Measurements from ENCODE around the gene CHRND. TPM values are rescaled to one million over a fixed set of nuclear protein-coding genes. Genes with fewer than 3 reads are reported as not detected.

CHRND gene
- total RNA-seq, 1 donor from 2014 or later: not detected

DNA sequence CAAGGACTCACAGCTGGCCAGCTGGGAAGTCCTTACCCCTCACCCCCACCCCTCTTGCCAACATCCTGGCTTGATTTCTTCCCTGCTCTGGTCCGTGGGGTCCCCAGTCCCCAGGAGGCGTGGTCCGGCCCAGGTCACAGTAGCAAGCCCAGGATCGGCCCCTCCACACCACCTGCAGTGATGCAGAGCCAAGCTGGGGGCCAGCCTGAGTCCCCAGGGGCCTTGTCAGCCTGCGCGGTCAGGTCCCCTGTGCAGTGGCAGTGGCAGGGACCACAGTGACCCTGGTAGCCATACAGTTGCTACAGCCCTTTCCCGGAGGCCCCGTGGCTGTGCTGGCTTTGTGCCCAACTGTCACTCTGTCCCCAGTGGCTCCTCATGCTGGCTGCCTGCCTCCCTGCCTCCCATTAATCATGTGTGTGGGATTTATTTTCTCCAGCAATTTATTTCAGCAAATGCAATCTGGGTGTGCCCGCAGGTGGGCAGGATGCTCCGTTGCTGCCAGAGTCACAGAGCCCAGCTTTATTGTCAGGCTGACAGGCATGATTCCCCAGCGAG lies 14.5 kb upstream of the CHRND start:
- Histone ChIP-seq H3K36me3 (ENCODE audit: insufficient read depth, low read length) (no peaks in the 10 kb centered on the region), H3K4me3 (ENCODE audit: insufficient read depth, low read depth, low read length) (no peak overlapping the region), H3K27me3 (ENCODE audit: insufficient read depth, low read length) (peaks cover 38% of the 10 kb centered on the region), H4K20me1 (ENCODE audit: insufficient read depth, low read length) (no peaks in the 10 kb centered on the region), H3K79me2 (ENCODE audit: insufficient read depth, low read length) (no peaks in the 10 kb centered on the region), H3K4me2 (ENCODE audit: low read length) (no peak overlapping the region), H2AFZ (ENCODE audit: low read depth, low read length) (no peak overlapping the region), H3K9me3 (ENCODE audit: insufficient read depth, low read depth, low read length) (no peaks in the 10 kb centered on the region), H3K9ac (ENCODE audit: low read length) (no peak overlapping the region), H3K4me1 (ENCODE audit: insufficient read depth, low read length) (no peaks in the 10 kb centered on the region), H3K27ac (ENCODE audit: low read depth, low read length) (no peak overlapping the region)
- no peak for FAIRE-seq
- no peaks in the 10 kb centered on the region for H3K36me3 Mint-ChIP-seq (ENCODE audit: low read depth, unreplicated experiment)
- H3K27me3 Mint-ChIP-seq (ENCODE audit: low read depth, unreplicated experiment): peaks cover 64% of the 10 kb centered on the region
- DNase-seq (ENCODE audit: low read depth): no peak
- H3K9me3 Mint-ChIP-seq (ENCODE audit: unreplicated experiment): no peaks in the 10 kb centered on the region
- TF ChIP-seq, protein P1, sequence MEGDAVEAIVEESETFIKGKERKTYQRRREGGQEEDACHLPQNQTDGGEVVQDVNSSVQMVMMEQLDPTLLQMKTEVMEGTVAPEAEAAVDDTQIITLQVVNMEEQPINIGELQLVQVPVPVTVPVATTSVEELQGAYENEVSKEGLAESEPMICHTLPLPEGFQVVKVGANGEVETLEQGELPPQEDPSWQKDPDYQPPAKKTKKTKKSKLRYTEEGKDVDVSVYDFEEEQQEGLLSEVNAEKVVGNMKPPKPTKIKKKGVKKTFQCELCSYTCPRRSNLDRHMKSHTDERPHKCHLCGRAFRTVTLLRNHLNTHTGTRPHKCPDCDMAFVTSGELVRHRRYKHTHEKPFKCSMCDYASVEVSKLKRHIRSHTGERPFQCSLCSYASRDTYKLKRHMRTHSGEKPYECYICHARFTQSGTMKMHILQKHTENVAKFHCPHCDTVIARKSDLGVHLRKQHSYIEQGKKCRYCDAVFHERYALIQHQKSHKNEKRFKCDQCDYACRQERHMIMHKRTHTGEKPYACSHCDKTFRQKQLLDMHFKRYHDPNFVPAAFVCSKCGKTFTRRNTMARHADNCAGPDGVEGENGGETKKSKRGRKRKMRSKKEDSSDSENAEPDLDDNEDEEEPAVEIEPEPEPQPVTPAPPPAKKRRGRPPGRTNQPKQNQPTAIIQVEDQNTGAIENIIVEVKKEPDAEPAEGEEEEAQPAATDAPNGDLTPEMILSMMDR (IDR thresholded peaks at IDR 0.05; ENCODE audit: insufficient read depth, low read depth, low read length): no peak
- TF ChIP-seq EZH2 (IDR thresholded peaks at IDR 0.05; ENCODE audit: insufficient read depth, low read length): no peak
- H3K27ac Mint-ChIP-seq (ENCODE audit: unreplicated experiment): no peak overlapping the region
- H3K4me1 Mint-ChIP-seq (ENCODE audit: low read depth, unreplicated experiment): no peaks in the 10 kb centered on the region
- no peak overlapping the region for H3K4me3 Mint-ChIP-seq (ENCODE audit: unreplicated experiment)

DNA sequence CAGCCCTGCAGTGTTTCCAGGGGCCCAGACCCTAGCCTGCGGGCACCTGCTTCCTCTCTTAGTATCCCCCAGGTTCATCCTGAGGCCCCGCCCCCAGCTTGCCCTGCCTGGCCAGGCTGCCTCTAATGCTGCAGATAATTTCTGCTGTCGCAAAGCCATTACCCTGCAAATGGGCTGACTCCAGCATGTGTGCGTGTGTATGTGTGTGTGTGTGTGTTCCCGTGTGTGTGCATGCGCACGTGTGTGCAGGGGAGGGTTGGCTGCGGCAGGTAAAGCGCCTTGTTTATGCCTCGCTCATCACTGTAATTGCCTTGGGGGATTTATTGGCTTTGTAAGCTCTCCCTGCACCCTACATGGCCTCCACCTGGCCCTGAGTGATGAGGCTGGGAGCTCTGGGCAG lies 13.4 kb upstream of the CHRND start:
- Histone ChIP-seq H3K27ac (ENCODE audit: low read depth, low read length) (no peak overlapping the region), H3K4me3 (ENCODE audit: insufficient read depth, low read depth, low read length) (no peak overlapping the region), H4K20me1 (ENCODE audit: insufficient read depth, low read length) (no peaks in the 10 kb centered on the region), H3K9ac (ENCODE audit: low read length) (no peak overlapping the region), H3K4me1 (ENCODE audit: insufficient read depth, low read length) (no peaks in the 10 kb centered on the region), H2AFZ (ENCODE audit: low read depth, low read length) (no peak overlapping the region), H3K4me2 (ENCODE audit: low read length) (no peak overlapping the region), H3K9me3 (ENCODE audit: insufficient read depth, low read depth, low read length) (no peaks in the 10 kb centered on the region), H3K79me2 (ENCODE audit: insufficient read depth, low read length) (no peaks in the 10 kb centered on the region), H3K36me3 (ENCODE audit: insufficient read depth, low read length) (no peaks in the 10 kb centered on the region), H3K27me3 (ENCODE audit: insufficient read depth, low read length) (peaks cover 32% of the 10 kb centered on the region)
- Mint-ChIP-seq H3K4me3 (ENCODE audit: unreplicated experiment) (no peak overlapping the region), H3K9me3 (ENCODE audit: unreplicated experiment) (no peaks in the 10 kb centered on the region), H3K36me3 (ENCODE audit: low read depth, unreplicated experiment) (no peaks in the 10 kb centered on the region), H3K4me1 (ENCODE audit: low read depth, unreplicated experiment) (no peaks in the 10 kb centered on the region), H3K27me3 (ENCODE audit: low read depth, unreplicated experiment) (peaks cover 63% of the 10 kb centered on the region), H3K27ac (ENCODE audit: unreplicated experiment) (no peak overlapping the region)
- FAIRE-seq (no peak), DNase-seq (ENCODE audit: low read depth) (no peak)
- TF ChIP-seq, protein P1 (IDR thresholded peaks at IDR 0.05; ENCODE audit: insufficient read depth, low read depth, low read length): no peak
- TF ChIP-seq EZH2 (IDR thresholded peaks at IDR 0.05; ENCODE audit: insufficient read depth, low read length): no peak

GRCh38 chr2:232513353-232513752 lies 12.6 kb upstream of the CHRND start:
- Mint-ChIP-seq H3K27me3 (ENCODE audit: low read depth, unreplicated experiment) (peaks cover 67% of the 10 kb centered on the region), H3K4me3 (ENCODE audit: unreplicated experiment) (no peak overlapping the region), H3K27ac (ENCODE audit: unreplicated experiment) (no peak overlapping the region), H3K9me3 (ENCODE audit: unreplicated experiment) (no peaks in the 10 kb centered on the region), H3K36me3 (ENCODE audit: low read depth, unreplicated experiment) (no peaks in the 10 kb centered on the region), H3K4me1 (ENCODE audit: low read depth, unreplicated experiment) (no peaks in the 10 kb centered on the region)
- no peaks in the 10 kb centered on the region for H4K20me1 ChIP-seq (ENCODE audit: insufficient read depth, low read length)
- H3K4me1 ChIP-seq (ENCODE audit: insufficient read depth, low read length): no peaks in the 10 kb centered on the region
- TF ChIP-seq EZH2 (IDR thresholded peaks at IDR 0.05; ENCODE audit: insufficient read depth, low read length): no peak
- no peak overlapping the region for H3K4me2 ChIP-seq (ENCODE audit: low read length)
- H3K27me3 ChIP-seq (ENCODE audit: insufficient read depth, low read length): peaks cover 32% of the 10 kb centered on the region
- H3K36me3 ChIP-seq (ENCODE audit: insufficient read depth, low read length): no peaks in the 10 kb centered on the region
- H3K79me2 ChIP-seq (ENCODE audit: insufficient read depth, low read length): no peaks in the 10 kb centered on the region
- H3K27ac ChIP-seq (ENCODE audit: low read depth, low read length): no peak overlapping the region
- no peaks in the 10 kb centered on the region for H3K9me3 ChIP-seq (ENCODE audit: insufficient read depth, low read depth, low read length)
- H2AFZ ChIP-seq (ENCODE audit: low read depth, low read length): no peak overlapping the region
- H3K4me3 ChIP-seq (ENCODE audit: insufficient read depth, low read depth, low read length): no peak overlapping the region
- FAIRE-seq (no peak), DNase-seq (ENCODE audit: low read depth) (no peak)
- no peak overlapping the region for H3K9ac ChIP-seq (ENCODE audit: low read length)
